ENCODE data around the gene LEO1.

Gene LEO1

GRCh38 chr15:52002351-52002750 is 30.8 kb upstream of the LEO1 start:
- no peaks in the 10 kb centered on the region for H3F3A ChIP-seq (ENCODE audit: insufficient read depth)
- no peaks in the 10 kb centered on the region for H3K9me3 ChIP-seq (ENCODE audit: insufficient read depth, low read length)
- no peak overlapping the region for H3K4me2 ChIP-seq (ENCODE audit: low read depth, low read length, poor library complexity, severe bottlenecking)
- H3K27ac ChIP-seq (ENCODE audit: low read depth, low read length) = no peak overlapping the region
- no peaks in the 10 kb centered on the region for H4K20me1 ChIP-seq (ENCODE audit: low read depth, low read length)
- no peak overlapping the region for H3K4me3 ChIP-seq (ENCODE audit: insufficient read depth, low read length, poor library complexity, severe bottlenecking)
- H2AFZ ChIP-seq (ENCODE audit: low read depth, low read length, severe bottlenecking) = no peak overlapping the region
- no peaks in the 10 kb centered on the region for H3K79me2 ChIP-seq (ENCODE audit: insufficient read depth, low read length)
- H3K9ac ChIP-seq (ENCODE audit: low read length) = no peak overlapping the region
- no peaks in the 10 kb centered on the region for H3K27me3 ChIP-seq (ENCODE audit: low read length)
- no peaks in the 10 kb centered on the region for H3K9me2 ChIP-seq (replicated peaks; ENCODE audit: insufficient read depth, low read length)
- no peak for TF ChIP-seq CTCF (IDR thresholded peaks at IDR 0.05; ENCODE audit: insufficient read depth, low read length, poor library complexity, severe bottlenecking)
- no peak for TF ChIP-seq EZH2phosphoT487 (conservative IDR thresholded peaks at IDR 0.05; ENCODE audit: low read length)
- H3K36me3 ChIP-seq (ENCODE audit: low read length) = no peaks in the 10 kb centered on the region

- Histone ChIP-seq H3K9me2 (replicated peaks; ENCODE audit: insufficient read depth, low read length) (no peaks in the 10 kb centered on the region), H3K36me3 (ENCODE audit: low read length) (no peaks in the 10 kb centered on the region), H3K4me2 (ENCODE audit: low read depth, low read length, poor library complexity, severe bottlenecking) (no peak overlapping the region), H3K27ac (ENCODE audit: low read depth, low read length) (no peak overlapping the region), H3K79me2 (ENCODE audit: insufficient read depth, low read length) (no peaks in the 10 kb centered on the region), H3K27me3 (ENCODE audit: low read length) (no peaks in the 10 kb centered on the region), H3K9ac (ENCODE audit: low read length) (no peak overlapping the region), H4K20me1 (ENCODE audit: low read depth, low read length) (no peaks in the 10 kb centered on the region), H3F3A (ENCODE audit: insufficient read depth) (no peaks in the 10 kb centered on the region), H3K9me3 (ENCODE audit: insufficient read depth, low read length) (no peaks in the 10 kb centered on the region), H2AFZ (ENCODE audit: low read depth, low read length, severe bottlenecking) (no peak overlapping the region), H3K4me3 (ENCODE audit: insufficient read depth, low read length, poor library complexity, severe bottlenecking) (no peak overlapping the region)
- no peak for TF ChIP-seq EZH2phosphoT487 (conservative IDR thresholded peaks at IDR 0.05; ENCODE audit: low read length)
- no peak for TF ChIP-seq CTCF (IDR thresholded peaks at IDR 0.05; ENCODE audit: insufficient read depth, low read length, poor library complexity, severe bottlenecking)
Observed at GRCh38 chr15:51992953-51993352, 21.4 kb upstream of the LEO1 start.

- Histone ChIP-seq H3K79me2 (ENCODE audit: insufficient read depth, low read length) (no peaks in the 10 kb centered on the region), H3K4me3 (ENCODE audit: insufficient read depth, low read length, poor library complexity, severe bottlenecking) (no peak overlapping the region), H2AFZ (ENCODE audit: low read depth, low read length, severe bottlenecking) (no peak overlapping the region), H3K9ac (ENCODE audit: low read length) (no peak overlapping the region), H3K9me3 (ENCODE audit: insufficient read depth, low read length) (no peaks in the 10 kb centered on the region), H3K36me3 (ENCODE audit: low read length) (no peaks in the 10 kb centered on the region), H3K27ac (ENCODE audit: low read depth, low read length) (no peak overlapping the region), H4K20me1 (ENCODE audit: low read depth, low read length) (no peaks in the 10 kb centered on the region), H3K4me2 (ENCODE audit: low read depth, low read length, poor library complexity, severe bottlenecking) (no peak overlapping the region), H3K9me2 (replicated peaks; ENCODE audit: insufficient read depth, low read length) (no peaks in the 10 kb centered on the region), H3K27me3 (ENCODE audit: low read length) (no peaks in the 10 kb centered on the region), H3F3A (ENCODE audit: insufficient read depth) (no peaks in the 10 kb centered on the region)
- TF ChIP-seq EZH2phosphoT487 (conservative IDR thresholded peaks at IDR 0.05; ENCODE audit: low read length) = no peak
- TF ChIP-seq CTCF (IDR thresholded peaks at IDR 0.05; ENCODE audit: insufficient read depth, low read length, poor library complexity, severe bottlenecking) = no peak
Observed at GRCh38 chr15:51991141-51991540, 19.6 kb upstream of the LEO1 start.

DNA sequence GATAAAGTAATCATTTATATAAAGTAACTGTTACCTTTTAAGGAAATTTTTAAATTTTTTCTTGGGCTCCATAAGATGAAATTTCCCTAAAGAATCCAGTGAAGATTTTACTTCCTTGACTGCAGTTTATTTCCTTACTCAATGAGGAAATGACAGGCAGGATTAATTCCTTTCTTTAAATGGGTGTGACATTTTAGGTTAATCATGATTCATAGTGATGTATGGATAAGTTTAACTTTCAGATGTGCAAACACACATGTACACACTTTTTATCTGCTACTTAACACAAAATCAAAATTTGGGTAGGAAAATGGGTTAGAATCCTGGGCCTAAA is 11.2 kb upstream of the LEO1 start:
- TF ChIP-seq EZH2phosphoT487 (conservative IDR thresholded peaks at IDR 0.05; ENCODE audit: low read length) (no peak), CTCF (IDR thresholded peaks at IDR 0.05; ENCODE audit: insufficient read depth, low read length, poor library complexity, severe bottlenecking) (no peak)
- H4K20me1 ChIP-seq (ENCODE audit: low read depth, low read length) = no peaks in the 10 kb centered on the region
- no peak overlapping the region for H3K4me2 ChIP-seq (ENCODE audit: low read depth, low read length, poor library complexity, severe bottlenecking)
- H3K9ac ChIP-seq (ENCODE audit: low read length) = no peak overlapping the region
- no peak overlapping the region for H3K4me3 ChIP-seq (ENCODE audit: insufficient read depth, low read length, poor library complexity, severe bottlenecking)
- H2AFZ ChIP-seq (ENCODE audit: low read depth, low read length, severe bottlenecking) = no peak overlapping the region
- no peaks in the 10 kb centered on the region for H3F3A ChIP-seq (ENCODE audit: insufficient read depth)
- no peaks in the 10 kb centered on the region for H3K36me3 ChIP-seq (ENCODE audit: low read length)
- H3K9me3 ChIP-seq (ENCODE audit: insufficient read depth, low read length) = no peaks in the 10 kb centered on the region
- no peak overlapping the region for H3K27ac ChIP-seq (ENCODE audit: low read depth, low read length)
- H3K79me2 ChIP-seq (ENCODE audit: insufficient read depth, low read length) = no peaks in the 10 kb centered on the region
- H3K9me2 ChIP-seq (replicated peaks; ENCODE audit: insufficient read depth, low read length) = no peaks in the 10 kb centered on the region
- H3K27me3 ChIP-seq (ENCODE audit: low read length) = no peaks in the 10 kb centered on the region

All from SU-DHL-6 (cell line).